G401.6 (cell line): ENCODE measurements around the gene RAI1.

Experiments
- FAIRE-seq: peaks from 2 replicates; lab custom pipeline; 2012; peaks lifted over from hg19 to GRCh38; lab: Jason Lieb, UNC

RAI1 gene

DNA sequence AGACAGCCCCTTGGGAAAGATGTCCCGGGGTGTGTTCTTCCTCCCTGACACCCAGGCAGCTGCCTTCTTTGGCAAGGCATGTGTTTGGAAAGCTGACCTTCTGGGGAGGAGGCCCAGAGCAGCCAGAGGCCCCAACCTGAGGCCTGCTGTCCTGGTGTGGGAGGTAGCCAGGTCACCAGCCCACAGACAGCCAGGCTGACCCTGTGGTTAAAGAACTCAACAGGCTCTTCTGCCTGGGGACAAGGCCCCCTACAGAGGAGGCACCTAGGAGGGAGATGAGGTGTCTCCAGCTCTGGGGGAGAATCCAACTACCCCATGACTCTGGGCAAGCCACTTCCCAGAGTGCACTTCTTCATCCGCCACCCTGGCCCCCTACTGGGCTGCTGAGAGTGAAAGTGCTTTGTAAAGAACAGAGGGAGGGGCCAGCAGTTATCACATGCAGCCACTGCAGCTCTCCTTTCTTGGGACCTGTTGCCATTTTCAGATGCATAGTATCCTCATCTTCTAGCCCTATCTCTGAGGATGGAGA is 168.7 kb downstream of the RAI1 start:
- FAIRE-seq: no peak

DNA sequence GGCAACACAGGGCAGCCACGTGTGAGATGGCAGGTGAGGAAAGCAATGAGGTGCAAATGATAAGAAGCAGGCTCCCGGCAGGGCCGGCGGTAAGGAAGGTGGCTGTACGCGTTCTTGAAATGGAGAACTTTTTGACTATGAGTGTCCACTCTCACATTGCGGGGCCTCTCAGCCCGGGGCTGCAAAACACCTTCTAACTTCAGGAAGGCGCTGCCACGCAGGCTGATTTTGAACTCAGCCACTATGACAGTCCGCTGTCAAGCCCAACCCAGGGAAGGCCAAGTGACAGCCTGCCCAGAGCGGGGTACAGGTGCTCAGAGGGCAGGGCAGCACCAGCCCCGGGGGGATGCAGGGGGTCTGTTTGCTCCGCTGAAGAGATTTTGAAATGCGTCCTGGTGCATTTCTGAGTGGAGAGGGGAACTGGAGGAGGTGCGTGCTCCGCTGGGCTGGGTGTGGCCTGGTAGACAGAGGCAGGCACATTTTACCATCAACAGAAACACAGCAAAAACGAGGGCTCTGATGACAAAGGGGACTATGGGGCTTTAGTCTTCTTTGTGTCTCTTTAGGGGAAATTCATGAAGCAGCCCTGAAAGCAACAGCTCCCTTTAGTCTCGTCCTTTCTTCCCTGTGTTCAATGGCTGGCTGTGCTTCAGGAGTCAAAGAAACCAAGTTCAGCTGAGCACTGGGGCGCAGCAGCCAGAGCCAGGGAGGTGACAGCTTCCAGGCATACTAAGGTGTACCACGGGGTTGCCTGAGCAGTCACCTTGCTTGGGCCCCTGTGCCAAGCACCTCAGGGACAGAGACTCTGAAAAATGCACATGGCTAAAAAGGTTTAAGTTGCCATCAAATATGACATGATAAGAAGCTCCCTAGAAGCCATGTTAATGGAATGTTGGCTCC is 170.1 kb downstream of the RAI1 start:
- FAIRE-seq: no peak

DNA sequence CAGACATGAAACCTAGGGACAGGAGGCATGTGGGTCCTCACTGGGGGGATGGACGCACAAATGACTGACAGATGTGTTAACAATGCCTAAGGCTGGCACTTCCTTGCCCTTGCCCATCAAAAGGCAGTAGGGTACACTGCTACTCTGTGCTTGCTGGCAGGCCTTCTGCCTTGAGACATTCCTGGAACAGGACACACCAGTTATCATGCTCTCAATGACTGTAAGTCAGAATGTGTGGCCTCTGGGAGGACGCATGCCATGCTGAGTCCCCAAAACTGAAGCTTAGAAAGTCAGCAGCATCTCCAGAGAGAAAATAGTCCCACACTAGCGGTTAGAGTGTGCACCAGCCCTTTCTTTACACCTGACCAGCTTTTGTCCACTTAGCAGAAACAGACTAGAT is 171.7 kb downstream of the RAI1 start:
- no peak for FAIRE-seq

DNA sequence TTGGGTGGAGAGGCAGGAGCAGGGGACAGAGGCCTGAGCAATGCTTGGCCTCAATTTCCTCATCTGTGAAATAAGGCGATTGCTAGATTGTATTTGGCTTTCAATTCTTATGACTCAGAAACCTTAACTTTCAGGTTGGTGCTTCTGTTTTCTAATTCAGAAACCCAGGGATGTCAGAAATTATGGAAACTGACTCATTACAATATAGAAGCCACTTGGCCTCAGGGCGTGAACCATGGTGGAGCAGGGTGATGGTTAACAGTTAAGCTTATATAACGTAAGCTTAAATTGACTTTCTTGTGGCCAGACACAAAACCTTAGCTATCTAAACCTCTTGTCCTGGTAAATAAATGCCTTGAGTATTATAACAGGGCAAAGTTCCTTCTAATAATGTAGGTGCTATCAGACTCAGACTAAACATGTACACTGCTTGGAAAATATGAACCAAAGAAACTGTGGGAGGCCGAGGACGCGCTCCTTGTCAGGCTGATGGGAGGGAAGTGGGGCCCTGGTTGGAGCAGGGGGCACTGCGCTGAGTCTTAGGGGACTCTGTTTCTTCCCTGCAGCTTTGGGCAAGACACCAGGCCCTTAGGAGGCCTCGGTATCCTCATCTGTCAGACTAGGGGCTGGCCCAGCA is 172.7 kb downstream of the RAI1 start:
- FAIRE-seq: no peak

DNA sequence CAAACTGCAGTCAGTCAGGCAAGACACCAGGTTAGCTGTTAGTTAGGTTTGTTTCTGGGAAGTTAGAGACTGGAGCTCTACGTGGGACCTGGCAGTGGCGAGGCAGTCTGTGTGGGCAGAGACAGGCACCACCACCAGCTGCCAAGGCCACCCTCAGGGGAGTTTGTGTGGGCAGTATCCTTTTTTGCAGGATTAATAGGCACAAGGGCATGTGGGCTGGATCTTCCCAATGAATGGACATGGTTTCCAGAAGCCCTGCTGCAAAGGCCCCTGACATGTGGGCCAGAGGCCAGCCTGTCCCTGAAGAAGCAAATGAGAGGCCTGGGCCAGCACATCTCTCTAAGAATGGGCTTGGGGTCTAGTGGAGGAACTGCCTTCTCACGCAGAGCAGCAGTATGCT is 174.7 kb downstream of the RAI1 start:
- no peak for FAIRE-seq

DNA sequence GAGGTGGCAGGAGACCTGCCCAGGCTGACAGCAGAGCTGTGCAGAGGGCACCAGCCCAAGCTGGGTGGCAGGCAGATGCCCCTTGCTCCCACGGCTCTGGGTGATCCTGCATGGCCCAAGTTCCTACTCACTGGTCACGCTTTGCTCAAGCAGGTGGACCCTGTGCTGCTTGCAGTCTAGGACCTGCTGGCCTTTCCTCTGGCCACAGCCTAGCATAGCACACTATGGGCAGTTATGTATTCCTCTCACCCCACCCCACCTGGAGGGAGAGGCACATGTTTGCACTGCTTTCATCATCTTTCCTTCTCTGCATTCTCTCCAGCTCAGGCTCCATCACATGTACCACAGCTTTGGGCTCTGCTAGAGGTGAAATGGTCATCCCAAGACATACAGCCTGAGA is 175.1 kb downstream of the RAI1 start:
- FAIRE-seq: no peak

DNA sequence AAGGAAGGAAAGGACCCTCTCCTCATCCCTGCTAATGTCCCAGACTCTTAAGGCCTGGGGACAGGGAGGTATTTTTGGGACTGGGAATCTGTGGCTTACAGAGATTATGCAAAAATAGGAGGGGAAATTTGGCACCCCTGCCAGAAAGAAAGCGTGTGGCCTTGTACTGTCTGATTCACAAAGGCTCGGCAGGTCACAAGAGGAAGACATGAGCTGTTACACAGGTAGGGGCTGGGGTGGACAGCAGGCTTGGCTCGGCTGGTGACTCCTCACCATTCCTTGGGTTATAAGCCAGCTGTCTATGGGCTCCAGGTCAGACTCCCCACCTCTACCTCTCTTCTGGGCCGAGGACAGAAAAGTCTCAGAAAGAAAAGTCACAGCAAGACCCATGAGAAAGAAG is 176.2 kb downstream of the RAI1 start:
- no peak for FAIRE-seq

DNA sequence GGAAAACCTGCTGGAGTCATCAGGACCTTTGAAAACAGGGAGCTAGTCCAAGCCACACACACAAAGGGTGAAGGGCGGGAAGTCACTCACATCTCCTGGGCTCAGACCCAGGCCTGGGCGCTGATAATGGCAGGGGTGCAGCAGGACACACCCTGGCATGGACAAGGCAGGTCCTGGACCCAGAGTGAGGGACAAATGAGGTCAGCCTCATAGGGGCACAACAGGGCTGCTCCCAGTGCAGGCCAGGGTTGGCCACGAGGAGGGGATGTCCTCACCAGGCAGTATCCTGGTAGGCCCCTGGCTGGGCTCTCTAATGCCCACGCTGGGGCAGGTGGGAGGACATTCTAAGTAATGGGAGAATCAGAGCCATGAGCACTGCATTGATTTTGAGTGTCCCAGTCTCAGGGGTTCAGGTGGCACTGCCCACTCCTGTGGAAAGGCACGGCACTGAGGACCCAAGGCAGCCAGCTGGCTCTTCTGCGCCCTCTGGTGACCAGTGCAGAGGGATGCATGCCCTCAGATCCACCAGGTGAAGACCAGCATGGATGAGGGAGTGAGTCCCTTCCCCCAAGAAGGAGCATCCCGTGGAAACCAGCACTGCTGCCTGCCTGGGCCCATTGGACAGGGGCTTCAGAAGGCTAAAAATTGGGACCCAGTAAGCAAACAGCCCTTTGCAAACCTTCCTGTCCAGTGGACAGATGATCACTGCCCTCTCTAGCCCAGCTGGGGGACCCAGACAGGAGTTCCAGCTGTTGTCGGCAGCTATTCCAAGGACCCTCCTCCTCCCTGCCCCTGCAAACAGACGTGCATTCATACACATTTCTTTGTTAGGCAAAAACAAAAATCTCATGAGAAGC is 178.9 kb downstream of the RAI1 start:
- no peak for FAIRE-seq

DNA sequence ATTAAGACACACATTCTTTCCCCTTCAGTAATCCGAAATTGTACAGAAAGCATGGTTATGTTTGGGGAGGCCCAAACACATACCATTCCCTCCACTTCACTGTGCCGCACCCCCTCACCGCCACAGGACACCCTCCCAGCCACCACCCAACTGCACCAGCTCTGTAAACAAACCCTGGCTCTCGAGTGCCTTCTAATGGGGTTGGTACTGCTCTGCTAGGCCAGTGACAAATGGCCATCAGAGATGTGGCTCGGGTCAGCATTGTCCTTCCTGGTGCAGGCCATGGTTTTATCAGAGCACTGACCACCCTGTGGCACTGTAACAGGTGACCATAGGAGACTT is 179.5 kb downstream of the RAI1 start:
- no peak for FAIRE-seq
